A549 (cell line): ENCODE results near the gene ZBTB20. TPM values are rescaled to one million over a fixed set of nuclear protein-coding genes. Genes with fewer than 3 reads are reported as not detected.

Source experiments
- ATAC-seq, 2 experiments: fragments of 200-7000 bp in 1 of 2; fragments of >200 bp in 1 of 2; cut with Nextera tagmentation in 1 of 2; cut with Tn5 transposase in 1 of 2; 3 replicates each; pipeline versions ENCODE4 v1.8.0 to v1.9.1; 2018 to 2020; ENCODE audit warnings: mild to moderate bottlenecking in 1 of 2, moderate library complexity in 1 of 2
- CTCF ChIA-PET: fragments of 300-600 bp; sonication (Branson Sonifier 250); formaldehyde crosslinking; extraction: SDS; loops from one replicate; lab custom pipeline; 2021; ENCODE audit warnings: antibody characterized with exemption, inconsistent platforms; lab: Yijun Ruan, JAX
- POLR2A ChIA-PET: fragments of 350-600 bp; formaldehyde crosslinking; extraction: SDS; loops from one replicate; lab custom pipeline; 2021; ENCODE audit warnings: antibody characterized with exemption, inconsistent platforms; lab: Yijun Ruan, JAX
- DNase-seq, 2 experiments: peaks; one replicate each; pipeline versions ENCODE4 v3.0.0 to v3.0.0-alpha.2; 2011 to 2016; ENCODE audit warnings: low read depth in 1 of 2, low spot score in 1 of 2
- FAIRE-seq: peaks from 2 replicates; lab custom pipeline; 2011; peaks lifted over from hg19 to GRCh38; lab: Jason Lieb, UNC
- H3K27ac ChIP-seq, 2 experiments: fragments of >200 bp; sonication (Bioruptor Twin); formaldehyde crosslinking; 3 replicates each; pipeline ENCODE4 v1.5.1; 2016 to 2017
- H3K4me1 ChIP-seq: fragments of >200 bp; sonication (Bioruptor Twin); formaldehyde crosslinking; 3 replicates; pipeline ENCODE4 v1.6.1; 2016
- H3K4me2 ChIP-seq: fragments of >200 bp; sonication (Bioruptor Twin); formaldehyde crosslinking; 3 replicates; pipeline ENCODE4 v1.6.1; 2016
- H3K4me3 ChIP-seq: fragments of >200 bp; sonication (Bioruptor Twin); formaldehyde crosslinking; 3 replicates; pipeline ENCODE4 v1.5.1; 2016
- H3K9me3 ChIP-seq: fragments of >200 bp; sonication (Bioruptor Twin); formaldehyde crosslinking; 3 replicates; pipeline ENCODE4 v1.6.1; 2016
- CEBPB ChIP-seq, 2 experiments: fragments of >200 bp in 1 of 2; sonication (Bioruptor Twin) in 1 of 2; formaldehyde crosslinking in 1 of 2; IDR thresholded peaks; 2 replicates each; pipeline ENCODE4 v1.6.1; 2012 to 2016
- CHD4 ChIP-seq: fragments of 200-600 bp; sonication (generic); IDR thresholded peaks from 2 replicates; pipeline ENCODE4 v1.6.1; 2016; ENCODE audit warnings: antibody characterized with exemption, mild to moderate bottlenecking, borderline replicate concordance
- EHMT2 ChIP-seq: fragments of 200-600 bp; sonication (generic); IDR thresholded peaks from 2 replicates; pipeline ENCODE4 v1.6.1; 2016; ENCODE audit warnings: antibody characterized with exemption, low read depth, mild to moderate bottlenecking, moderate library complexity
- FOSB ChIP-seq: fragments of 250-450 bp; sonication (Bioruptor Pico); IDR thresholded peaks from 2 replicates; pipeline ENCODE4 v1.5.0; 2020; ENCODE audit warnings: mild to moderate bottlenecking, moderate library complexity
- FOSL2 ChIP-seq, 2 experiments: fragments of 450-650 bp in 1 of 2; fragments of >200 bp in 1 of 2; sonication (Bioruptor Twin) in 1 of 2; formaldehyde crosslinking; IDR thresholded peaks; 2 replicates each; pipeline versions ENCODE4 v1.5.0 to v1.6.1; 2016 to 2020; ENCODE audit warnings: mild to moderate bottlenecking in 1 of 2, moderate library complexity in 1 of 2
- GATA3 ChIP-seq: IDR thresholded peaks from 2 replicates; pipeline ENCODE4 v1.6.1; 2012; ENCODE audit warnings: borderline replicate concordance
- HDAC2 ChIP-seq: fragments of 200-600 bp; sonication (generic); IDR thresholded peaks from 2 replicates; pipeline ENCODE4 v1.6.1; 2016
- HEYL ChIP-seq: fragments of 250-450 bp; sonication (Bioruptor Pico); IDR thresholded peaks from 2 replicates; pipeline ENCODE4 v1.8.0; 2021; ENCODE audit warnings: mild to moderate bottlenecking, moderate library complexity
- HOXA7 ChIP-seq: fragments of 250-450 bp; sonication (Bioruptor Pico); IDR thresholded peaks from 2 replicates; pipeline ENCODE4 v1.5.0; 2020; ENCODE audit warnings: mild to moderate bottlenecking, moderate library complexity
- KDM1A ChIP-seq: fragments of 200-600 bp; sonication (generic); IDR thresholded peaks from 2 replicates; pipeline ENCODE4 v1.6.1; 2016; ENCODE audit warnings: low read depth, mild to moderate bottlenecking
- MAFK ChIP-seq: fragments of 450-650 bp; IDR thresholded peaks from 2 replicates; pipeline ENCODE4 v1.6.1; 2014; ENCODE audit not compliant: partially characterized antibody
- MYC ChIP-seq: IDR thresholded peaks from 2 replicates; pipeline ENCODE4 v1.6.1; 2012; ENCODE audit warnings: mild to moderate bottlenecking, inconsistent platforms, low read length, improper control_type of control experiment, borderline replicate concordance
- NPAS2 ChIP-seq: fragments of 250-450 bp; sonication (Bioruptor Pico); IDR thresholded peaks from 2 replicates; pipeline ENCODE4 v1.8.0; 2022; ENCODE audit warnings: mild to moderate bottlenecking, moderate library complexity, borderline replicate concordance
- RAD21 ChIP-seq, 2 experiments: fragments of >200 bp in 1 of 2; sonication (Bioruptor Twin) in 1 of 2; formaldehyde crosslinking in 1 of 2; IDR thresholded peaks in 1 of 2; conservative IDR thresholded peaks in 1 of 2; 2 replicates in 1 of 2; 3 replicates in 1 of 2; pipeline ENCODE4 v1.6.1; 2012 to 2018; ENCODE audit warnings: inconsistent platforms in 1 of 2
- RARB ChIP-seq: fragments of 250-450 bp; sonication (Bioruptor Pico); IDR thresholded peaks from 2 replicates; pipeline ENCODE4 v1.8.0; 2021; ENCODE audit warnings: mild to moderate bottlenecking, moderate library complexity
- RCOR1 ChIP-seq: fragments of 150-350 bp; IDR thresholded peaks from 2 replicates; pipeline ENCODE4 v1.6.1; 2014; ENCODE audit warnings: antibody characterized with exemption, low read length, low read depth
- RNF2 ChIP-seq: fragments of 200-600 bp; sonication (generic); IDR thresholded peaks from 2 replicates; pipeline ENCODE4 v1.6.1; 2016; ENCODE audit warnings: low read depth, mild to moderate bottlenecking, antibody characterized with exemption, moderate library complexity, borderline replicate concordance
- TFCP2L1 ChIP-seq: fragments of 250-450 bp; sonication (Bioruptor Pico); IDR thresholded peaks from 2 replicates; pipeline ENCODE4 v1.5.0; 2021; ENCODE audit warnings: mild to moderate bottlenecking
- ZFP36 ChIP-seq: fragments of 450-650 bp; IDR thresholded peaks from 2 replicates; pipeline ENCODE4 v1.6.1; 2014; ENCODE audit warnings: borderline replicate concordance; ENCODE audit not compliant: partially characterized antibody
- WGBS: methylation state at CpG from one replicate; pipeline ENCODE4 v1.1.6; 2017; ENCODE audit errors: missing lambda C conversion rate; 5-methylcytosine and 5-hydroxymethylcytosine counted together
- polyA plus RNA-seq, 4 experiments: library from polyadenylated mRNA; depleted of rRNA in 3 of 4; stranded (reverse); fragments of >200 nt; fragmentation: RNase III in 1 of 4; extraction: RNeasy Plus Mini Kit Qiagen cat#74134 plus additional on column Dnase treatment in 1 of 4; gene quantifications; 2 replicates in 3 of 4; 3 replicates in 1 of 4; pipeline ENCODE4 v1.2.3, GENCODE V29; 2011 to 2017
- TF ChIP-seq, protein P1 (sequence below): fragments of >200 bp; sonication (Bioruptor Twin); formaldehyde crosslinking; IDR thresholded peaks from 3 replicates; pipeline ENCODE4 v1.5.1; 2016
- TF ChIP-seq, protein P2 (sequence below): fragments of >200 bp; sonication (Bioruptor Twin); formaldehyde crosslinking; IDR thresholded peaks from 3 replicates; pipeline ENCODE4 v1.6.1; 2016

The ZBTB20 gene
- polyA plus RNA-seq, 2 of the 4 experiments (the other 2 are of a cell fraction), result 0.85 to 5.0 TPM

DNA sequence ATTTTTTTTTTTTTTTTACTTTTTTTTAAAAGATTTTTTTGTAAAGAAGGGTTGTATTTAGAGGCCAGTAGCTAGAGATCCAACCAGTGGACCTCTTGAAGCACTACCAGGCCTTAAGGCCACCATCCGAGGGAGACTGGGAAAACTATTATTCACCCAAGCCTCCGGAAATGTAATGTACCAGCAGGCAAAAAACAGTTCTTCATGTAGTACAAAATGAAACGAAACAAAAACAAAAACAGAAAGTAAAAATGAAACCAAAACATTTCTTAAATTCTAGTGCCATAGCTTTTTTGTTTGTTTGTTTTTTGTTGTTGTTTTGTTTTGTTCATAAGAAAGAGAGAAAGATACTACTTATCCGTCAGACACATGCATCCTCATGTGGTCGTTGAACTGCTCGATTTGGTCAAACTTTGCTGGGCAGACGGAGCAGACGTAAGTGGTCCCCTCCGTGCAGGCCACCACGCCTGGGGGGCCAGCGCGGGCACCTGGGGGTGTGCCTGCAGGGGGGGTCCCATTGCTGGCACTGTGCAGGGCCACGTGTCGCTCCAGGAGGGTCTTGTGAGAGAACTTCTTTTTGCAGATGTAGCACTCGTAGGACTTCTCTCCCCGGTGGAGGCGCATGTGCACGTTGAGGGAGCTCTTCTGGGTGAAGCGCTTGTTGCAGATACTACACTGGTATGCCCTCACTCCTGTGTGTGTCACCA lies 808.3 kb downstream of the ZBTB20 start (continued):
- TF ChIP-seq NPAS2 (CRISPR knock-in tag) (no peak), CHD4 (no peak), KDM1A (no peak), RNF2 (no peak), RARB (CRISPR knock-in tag) (no peak)

GRCh38 chr3:114336857-114337256 lies 810.2 kb downstream of the ZBTB20 start:
- no peak for FAIRE-seq
- TF ChIP-seq TFCP2L1 (no peak), MAFK (no peak), HOXA7 (CRISPR knock-in tag) (no peak), FOSB (no peak), HDAC2 (no peak), EHMT2 (no peak), HEYL (CRISPR knock-in tag) (no peak), FOSL2 (IDR thresholded peaks at IDR 0.05) (no peak), FOSL2 (CRISPR knock-in tag; IDR thresholded peaks at IDR 0.05) (no peak), CEBPB (IDR thresholded peaks at IDR 0.05) (no peak), GATA3 (no peak), RCOR1 (no peak)
- H3K9me3 ChIP-seq, result no peaks in the 10 kb centered on the region
- POLR2A ChIA-PET, result no interaction called here
- no peaks in the 10 kb centered on the region for H3K4me1 ChIP-seq
- no peak overlapping the region for H3K4me2 ChIP-seq
- CTCF ChIA-PET, result interaction anchor here (0.9 kb wide), 1 partner anchor 354 kb away, joined by 3 read pairs; no protein-coding TSS in a partner anchor
- WGBS, result 87% methylated on average over 3 of the region's 3 CpGs
- no peak for DNase-seq
- ATAC-seq, result no peak
- no peak overlapping the region for H3K27ac ChIP-seq
- H3K4me3 ChIP-seq, result no peak overlapping the region

DNA sequence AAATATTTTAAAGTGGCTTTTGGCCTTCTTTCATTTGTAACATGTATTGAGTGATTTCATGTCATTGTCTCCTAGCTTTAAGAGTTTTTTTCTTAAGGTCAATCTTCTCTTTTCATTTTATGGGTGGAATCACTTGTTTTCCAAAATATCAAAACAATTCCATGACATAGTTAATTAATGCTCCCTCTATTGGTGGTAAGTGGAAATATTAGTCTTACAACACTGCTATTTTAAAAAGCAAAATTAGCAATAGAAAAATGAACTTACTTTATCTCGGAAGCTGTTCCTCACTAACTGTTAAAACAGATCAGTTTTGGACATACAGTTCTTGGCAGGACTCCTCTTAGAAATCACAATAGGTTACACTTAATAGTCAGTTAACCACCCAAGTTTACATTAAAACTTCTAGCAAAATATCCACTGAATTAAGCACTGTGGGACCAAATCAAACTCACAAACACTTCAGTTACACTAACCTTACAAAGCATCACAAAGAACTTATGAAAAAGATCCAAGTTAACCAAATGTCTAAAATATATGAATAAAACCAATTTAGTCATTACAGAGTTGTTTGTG lies 810.9 kb downstream of the ZBTB20 start:
- ChIA-PET POLR2A (no interaction called here), CTCF (interaction anchor here (0.9 to 1.5 kb wide), 2 partner anchors 13 to 353 kb away, joined by 3 to 5 read pairs; no protein-coding TSS in a partner anchor)
- TF ChIP-seq, protein P1, sequence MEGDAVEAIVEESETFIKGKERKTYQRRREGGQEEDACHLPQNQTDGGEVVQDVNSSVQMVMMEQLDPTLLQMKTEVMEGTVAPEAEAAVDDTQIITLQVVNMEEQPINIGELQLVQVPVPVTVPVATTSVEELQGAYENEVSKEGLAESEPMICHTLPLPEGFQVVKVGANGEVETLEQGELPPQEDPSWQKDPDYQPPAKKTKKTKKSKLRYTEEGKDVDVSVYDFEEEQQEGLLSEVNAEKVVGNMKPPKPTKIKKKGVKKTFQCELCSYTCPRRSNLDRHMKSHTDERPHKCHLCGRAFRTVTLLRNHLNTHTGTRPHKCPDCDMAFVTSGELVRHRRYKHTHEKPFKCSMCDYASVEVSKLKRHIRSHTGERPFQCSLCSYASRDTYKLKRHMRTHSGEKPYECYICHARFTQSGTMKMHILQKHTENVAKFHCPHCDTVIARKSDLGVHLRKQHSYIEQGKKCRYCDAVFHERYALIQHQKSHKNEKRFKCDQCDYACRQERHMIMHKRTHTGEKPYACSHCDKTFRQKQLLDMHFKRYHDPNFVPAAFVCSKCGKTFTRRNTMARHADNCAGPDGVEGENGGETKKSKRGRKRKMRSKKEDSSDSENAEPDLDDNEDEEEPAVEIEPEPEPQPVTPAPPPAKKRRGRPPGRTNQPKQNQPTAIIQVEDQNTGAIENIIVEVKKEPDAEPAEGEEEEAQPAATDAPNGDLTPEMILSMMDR, result peak; percentile 36
- TF ChIP-seq TFCP2L1 (no peak), MYC (no peak), EHMT2 (no peak), ZFP36 (no peak), RAD21 (conservative IDR thresholded peaks at IDR 0.05 in 1 of 2, IDR thresholded peaks at IDR 0.05 in 1 of 2) (0 out of 5 replicates have a peak, but pooled peaks of 1 of the 2 experiments have one; percentile 11), RNF2 (no peak)
- TF ChIP-seq, protein P2, sequence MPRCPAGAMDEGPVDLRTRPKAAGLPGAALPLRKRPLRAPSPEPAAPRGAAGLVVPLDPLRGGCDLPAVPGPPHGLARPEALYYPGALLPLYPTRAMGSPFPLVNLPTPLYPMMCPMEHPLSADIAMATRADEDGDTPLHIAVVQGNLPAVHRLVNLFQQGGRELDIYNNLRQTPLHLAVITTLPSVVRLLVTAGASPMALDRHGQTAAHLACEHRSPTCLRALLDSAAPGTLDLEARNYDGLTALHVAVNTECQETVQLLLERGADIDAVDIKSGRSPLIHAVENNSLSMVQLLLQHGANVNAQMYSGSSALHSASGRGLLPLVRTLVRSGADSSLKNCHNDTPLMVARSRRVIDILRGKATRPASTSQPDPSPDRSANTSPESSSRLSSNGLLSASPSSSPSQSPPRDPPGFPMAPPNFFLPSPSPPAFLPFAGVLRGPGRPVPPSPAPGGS, result no peak
- no peaks in the 10 kb centered on the region for H3K4me1 ChIP-seq
- FAIRE-seq (peak; percentile 70), ATAC-seq (no peak), DNase-seq (no peak)
- 89% methylated on average over 1 of the region's 1 CpG for WGBS
- no peaks in the 10 kb centered on the region for H3K9me3 ChIP-seq
- no peak overlapping the region for H3K4me2 ChIP-seq
- H3K27ac ChIP-seq, result no peak overlapping the region
- H3K4me3 ChIP-seq, result no peak overlapping the region
